CD4-positive, alpha-beta T cell (primary cell): Measurements from ENCODE around the gene DHRS1. TPM values are rescaled to one million over a fixed set of nuclear protein-coding genes. Genes with fewer than 3 reads are reported as not detected.

ENCODE experiments used
- ATAC-seq: fragments of 200-7000 bp; cut with Tn5 transposase; one replicate; pipeline ENCODE4 v1.10.0; 2022; ENCODE audit warnings: mild to moderate bottlenecking; ENCODE audit not compliant: poor library complexity
- CTCF ChIA-PET: fragments of 350-600 bp; sonication (Branson Sonifier 250); formaldehyde crosslinking; loops from one replicate; lab custom pipeline; 2021; ENCODE audit warnings: antibody characterized with exemption, inconsistent platforms; lab: Charles Lee
- POLR2A ChIA-PET: fragments of 350-600 bp; sonication (Branson Sonifier 250); formaldehyde crosslinking; loops from one replicate; lab custom pipeline; 2021; ENCODE audit warnings: antibody characterized with exemption, inconsistent platforms; lab: Charles Lee
- DNase-seq, 14 experiments: peaks; one replicate each; pipeline ENCODE4 v3.0.0-alpha.2; 2013 to 2020; ENCODE audit warnings: mixed read lengths in 2 of 14
- H3K27ac ChIP-seq, 2 donors: one replicate each; pipeline versions ENCODE4 v1.5.1 to v1.7.0; 2013; ENCODE audit warnings: low read length in 2 of 2, low read depth in 1 of 2, mild to moderate bottlenecking in 1 of 2
- H3K27me3 ChIP-seq, 2 experiments: 1 replicate in 1 of 2; 2 replicates in 1 of 2; pipeline versions ENCODE4 v1.6.1 to v1.7.0; 2013; ENCODE audit warnings: low read length in 2 of 2, control low read depth in 1 of 2, mild to moderate bottlenecking in 1 of 2, moderate library complexity in 1 of 2; ENCODE audit not compliant: insufficient read depth in 2 of 2, control insufficient read depth in 1 of 2
- H3K36me3 ChIP-seq: one replicate; pipeline ENCODE4 v1.6.1; 2013; ENCODE audit warnings: low read length, control low read depth; ENCODE audit not compliant: insufficient read depth
- H3K4me1 ChIP-seq: one replicate; pipeline ENCODE4 v1.6.1; 2013; ENCODE audit warnings: low read length, control low read depth; ENCODE audit not compliant: insufficient read depth
- H3K4me3 ChIP-seq: one replicate; pipeline ENCODE4 v1.5.1; 2013; ENCODE audit warnings: mild to moderate bottlenecking, low read length, moderate library complexity
- H3K9me3 ChIP-seq, 2 experiments: 1 replicate in 1 of 2; 2 replicates in 1 of 2; pipeline versions ENCODE4 v1.6.1 to v1.7.0; 2013; ENCODE audit warnings: low read length in 2 of 2, mild to moderate bottlenecking in 2 of 2, control low read depth in 1 of 2, moderate library complexity in 1 of 2; ENCODE audit not compliant: control insufficient read depth in 1 of 2, insufficient read depth in 1 of 2
- H3K27ac Mint-ChIP-seq: one replicate; pipeline ENCODE4 v1.8.0; 2020; ENCODE audit warnings: mixed read lengths
- H3K27me3 Mint-ChIP-seq: one replicate; pipeline ENCODE4 v1.8.0; 2021; ENCODE audit warnings: mixed read lengths
- H3K36me3 Mint-ChIP-seq: one replicate; pipeline ENCODE4 v1.8.0; 2021; ENCODE audit warnings: low read depth, mixed read lengths
- H3K4me1 Mint-ChIP-seq: one replicate; pipeline ENCODE4 v1.8.0; 2021; ENCODE audit warnings: low read depth, mixed read lengths
- H3K4me3 Mint-ChIP-seq: one replicate; pipeline ENCODE4 v1.8.0; 2020; ENCODE audit warnings: mild to moderate bottlenecking, mixed read lengths
- H3K9me3 Mint-ChIP-seq: one replicate; pipeline ENCODE4 v1.8.0; 2020; ENCODE audit warnings: mixed read lengths
- intact Hi-C, 2 experiments: fragments of 100-400 bp; cut with DNase I in 1 of 2; cut with micrococcal nuclease in 1 of 2; formaldehyde crosslinking; loops; one replicate each; pipeline versions ENCODE4 v1.15.1 to v1.9.0; 2023 to 2025; cut with DNase I, micrococcal nuclease
- total RNA-seq, 174 experiments: library from RNA in 2 of 174; stranded (reverse) in 2 of 174; gene quantifications; one replicate each; pipeline ENCODE4 v1.2.3 and lab custom pipeline; 2021 to 2026
- TF ChIP-seq, protein P1 (sequence below): fragments of 200-600 bp; IDR thresholded peaks from one replicate; pipeline ENCODE4 v1.8.0; 2022; ENCODE audit warnings: antibody characterized with exemption, mild to moderate bottlenecking

The DHRS1 gene
- total RNA-seq, 2 experiments from 2014 or later, result 21.5 to 23.5 TPM

DNA sequence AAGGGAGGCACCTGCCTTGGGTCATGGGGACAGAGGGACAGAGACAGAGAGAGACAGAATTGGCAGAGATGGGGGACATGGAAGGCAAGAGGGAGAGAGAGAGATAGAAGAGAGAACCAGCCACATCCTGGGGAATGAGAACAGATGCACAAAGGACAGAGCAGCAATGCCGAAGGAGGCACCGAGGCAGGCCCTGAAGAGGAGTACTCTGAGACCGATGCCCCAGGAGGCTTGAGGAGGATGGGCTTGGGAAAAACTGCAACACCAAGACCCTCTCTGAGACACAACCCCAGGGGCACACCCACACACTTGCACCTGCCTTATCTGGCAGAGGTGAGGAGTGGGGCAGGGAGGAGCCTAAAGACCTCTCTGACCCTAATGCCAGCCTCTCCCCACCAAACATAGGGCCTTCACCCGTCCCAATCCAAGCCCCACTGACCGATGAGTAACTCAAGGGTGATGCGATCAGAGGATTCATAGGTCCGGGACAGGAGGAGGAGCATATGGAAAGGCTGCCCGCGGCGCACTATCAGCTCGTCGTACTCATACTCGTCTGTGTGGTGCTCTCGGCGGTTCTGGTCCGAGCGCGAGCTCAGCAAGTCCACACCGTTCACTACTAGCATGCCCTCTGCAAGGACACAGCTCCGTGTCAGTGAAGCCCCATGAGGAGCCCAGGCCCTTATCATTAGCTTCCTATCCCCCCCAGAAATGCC is 38.2 kb downstream of the DHRS1 start:
- Histone ChIP-seq H3K4me1 (no peaks in the 10 kb centered on the region), H3K27me3 (no peaks in the 10 kb centered on the region), H3K4me3 (no peak overlapping the region), H3K36me3 (peaks cover 31% of the 10 kb centered on the region), H3K27ac (no peak overlapping the region), H3K9me3 (no peaks in the 10 kb centered on the region)
- Mint-ChIP-seq H3K27ac (no peak overlapping the region), H3K4me1 (no peaks in the 10 kb centered on the region), H3K27me3 (no peaks in the 10 kb centered on the region), H3K36me3 (peaks cover 63% of the 10 kb centered on the region), H3K9me3 (no peaks in the 10 kb centered on the region), H3K4me3 (no peak overlapping the region)
- CTCF ChIA-PET, result no interaction called here
- no peak for ATAC-seq
- intact Hi-C loops, result no loop called here
- TF ChIP-seq, protein P1, sequence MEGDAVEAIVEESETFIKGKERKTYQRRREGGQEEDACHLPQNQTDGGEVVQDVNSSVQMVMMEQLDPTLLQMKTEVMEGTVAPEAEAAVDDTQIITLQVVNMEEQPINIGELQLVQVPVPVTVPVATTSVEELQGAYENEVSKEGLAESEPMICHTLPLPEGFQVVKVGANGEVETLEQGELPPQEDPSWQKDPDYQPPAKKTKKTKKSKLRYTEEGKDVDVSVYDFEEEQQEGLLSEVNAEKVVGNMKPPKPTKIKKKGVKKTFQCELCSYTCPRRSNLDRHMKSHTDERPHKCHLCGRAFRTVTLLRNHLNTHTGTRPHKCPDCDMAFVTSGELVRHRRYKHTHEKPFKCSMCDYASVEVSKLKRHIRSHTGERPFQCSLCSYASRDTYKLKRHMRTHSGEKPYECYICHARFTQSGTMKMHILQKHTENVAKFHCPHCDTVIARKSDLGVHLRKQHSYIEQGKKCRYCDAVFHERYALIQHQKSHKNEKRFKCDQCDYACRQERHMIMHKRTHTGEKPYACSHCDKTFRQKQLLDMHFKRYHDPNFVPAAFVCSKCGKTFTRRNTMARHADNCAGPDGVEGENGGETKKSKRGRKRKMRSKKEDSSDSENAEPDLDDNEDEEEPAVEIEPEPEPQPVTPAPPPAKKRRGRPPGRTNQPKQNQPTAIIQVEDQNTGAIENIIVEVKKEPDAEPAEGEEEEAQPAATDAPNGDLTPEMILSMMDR, result no peak
- POLR2A ChIA-PET, result interaction anchor here (1.7 to 2.5 kb wide), 2 partner anchors 9 to 19 kb away, joined by 3 to 9 read pairs; partner anchors contain the start of gene TINF2
- no peak for DNase-seq

DNA sequence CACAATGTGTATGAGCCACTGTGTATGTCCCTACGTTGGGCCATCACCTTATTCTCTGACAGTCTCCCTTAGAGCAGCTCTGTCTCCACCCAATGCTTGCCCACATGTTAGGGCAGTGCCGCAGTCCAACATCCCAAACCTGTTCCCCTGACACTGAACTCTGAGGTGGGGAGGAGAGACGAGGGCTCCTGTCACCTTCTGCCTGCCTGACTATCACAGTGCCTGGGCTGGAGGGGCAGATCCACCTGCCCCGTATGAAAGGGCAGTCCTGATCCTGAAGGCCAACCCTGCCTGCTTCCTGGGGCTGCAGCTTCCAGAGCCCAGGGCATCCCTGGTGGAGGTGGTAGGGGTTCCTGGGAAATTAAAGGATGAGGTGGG is 38.8 kb downstream of the DHRS1 start:
- no peaks in the 10 kb centered on the region for H3K9me3 Mint-ChIP-seq

DNA sequence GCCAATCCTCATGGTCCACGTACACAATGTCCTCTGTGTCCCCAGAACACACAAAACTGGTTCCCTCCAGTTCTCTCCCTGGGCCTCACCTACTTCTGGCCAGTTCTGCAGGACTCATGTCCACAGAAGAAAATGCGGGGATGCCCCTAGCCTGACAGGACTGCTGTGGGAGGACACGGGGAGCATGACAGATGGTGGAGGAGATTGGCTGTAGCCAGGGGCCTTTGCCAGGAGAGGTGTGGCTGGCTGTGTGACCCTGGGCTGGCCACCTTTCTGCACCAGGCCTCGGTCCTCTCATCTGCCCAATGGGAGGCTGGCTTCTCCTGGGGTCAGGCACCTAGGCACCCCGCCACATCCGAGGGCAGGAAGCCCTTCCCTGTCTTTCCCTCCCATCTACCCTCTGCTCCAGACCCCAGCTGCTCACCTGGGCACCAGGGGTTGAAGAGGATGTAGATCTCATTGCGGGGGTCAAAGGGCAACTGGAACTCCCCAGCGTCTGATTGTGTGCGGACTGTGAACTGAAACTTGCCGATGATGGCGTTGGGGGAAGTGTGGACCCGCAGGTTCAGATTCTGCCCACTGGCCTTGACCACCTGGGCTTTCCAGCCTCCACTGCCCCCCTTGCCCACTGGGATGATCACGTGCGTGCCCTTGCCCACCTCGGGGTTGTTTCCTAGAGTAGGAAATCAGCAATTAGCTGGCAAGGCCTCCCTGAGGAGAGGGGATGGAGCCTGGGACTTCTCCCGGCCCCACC is 39.4 kb downstream of the DHRS1 start:
- H3K4me3 ChIP-seq, result no peak overlapping the region
- TF ChIP-seq, protein P1, result no peak
- Mint-ChIP-seq H3K4me1 (no peaks in the 10 kb centered on the region), H3K9me3 (no peaks in the 10 kb centered on the region), H3K27me3 (no peaks in the 10 kb centered on the region), H3K4me3 (no peak overlapping the region), H3K36me3 (peaks cover 59% of the 10 kb centered on the region), H3K27ac (no peak overlapping the region)
- DNase-seq (no peak), ATAC-seq (no peak)
- H3K4me1 ChIP-seq, result no peaks in the 10 kb centered on the region
- H3K27ac ChIP-seq, result no peak overlapping the region
- H3K36me3 ChIP-seq, result peaks cover 28% of the 10 kb centered on the region
- intact Hi-C loops, result no loop called here
- CTCF ChIA-PET, result no interaction called here
- POLR2A ChIA-PET, result no interaction called here
- no peaks in the 10 kb centered on the region for H3K9me3 ChIP-seq
- no peaks in the 10 kb centered on the region for H3K27me3 ChIP-seq

More for the DNA sequence above, 38.8 kb downstream of the DHRS1 start:
- CTCF ChIA-PET, result no interaction called here
- intact Hi-C loops, result no loop called here
- Histone ChIP-seq H3K36me3 (peaks cover 28% of the 10 kb centered on the region), H3K4me3 (no peak overlapping the region), H3K9me3 (no peaks in the 10 kb centered on the region), H3K4me1 (no peaks in the 10 kb centered on the region), H3K27ac (no peak overlapping the region), H3K27me3 (no peaks in the 10 kb centered on the region)
- Mint-ChIP-seq H3K27me3 (no peaks in the 10 kb centered on the region), H3K36me3 (peaks cover 58% of the 10 kb centered on the region), H3K27ac (no peak overlapping the region), H3K4me1 (no peaks in the 10 kb centered on the region), H3K4me3 (no peak overlapping the region)
- POLR2A ChIA-PET, result no interaction called here
- TF ChIP-seq, protein P1, result no peak
- DNase-seq, result no peak
- no peak for ATAC-seq
